ENCODE data around the gene SLX4.

Gene SLX4

GRCh38 chr16:3599121-3599520 lies 12.3 kb downstream of the SLX4 start:
- H3K27me3 Mint-ChIP-seq = peaks cover 17% of the 10 kb centered on the region
- intact Hi-C loops (cut with micrococcal nuclease) = no loop called here
- H3K4me3 Mint-ChIP-seq = no peak overlapping the region
- H3K4me1 Mint-ChIP-seq (ENCODE audit: low read depth) = peaks cover 24% of the 10 kb centered on the region
- H3K27ac Mint-ChIP-seq = no peak overlapping the region
- peaks cover 85% of the 10 kb centered on the region for H3K36me3 Mint-ChIP-seq (ENCODE audit: low read depth)
- no peaks in the 10 kb centered on the region for H3K9me3 Mint-ChIP-seq

DNA sequence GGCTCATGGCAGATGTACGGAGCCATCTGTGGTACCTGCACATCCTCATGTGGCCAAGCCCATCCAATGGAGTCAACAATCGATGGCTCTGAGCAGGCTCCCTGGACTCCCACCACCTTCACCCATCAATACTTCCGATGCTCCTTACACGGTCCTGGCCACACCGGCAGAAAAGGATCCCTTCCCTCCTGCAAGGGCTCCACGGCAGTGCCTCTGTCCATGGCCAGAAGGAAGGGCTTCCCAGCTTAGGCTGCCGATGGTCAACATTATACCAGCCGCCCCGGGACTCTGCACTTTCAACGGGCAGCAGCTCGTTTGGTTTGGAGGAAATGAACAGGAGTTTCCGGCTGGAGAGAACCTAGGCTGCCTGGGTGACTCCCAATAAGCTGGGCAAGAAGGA lies 13.2 kb downstream of the SLX4 start:
- peak overlapping the region; percentile 75 for H3K27ac Mint-ChIP-seq
- no peaks in the 10 kb centered on the region for H3K9me3 Mint-ChIP-seq
- peaks cover 24% of the 10 kb centered on the region for H3K4me1 Mint-ChIP-seq (ENCODE audit: low read depth)
- peaks cover 81% of the 10 kb centered on the region for H3K36me3 Mint-ChIP-seq (ENCODE audit: low read depth)
- H3K4me3 Mint-ChIP-seq = no peak overlapping the region
- intact Hi-C loops (cut with micrococcal nuclease) = no loop called here
- H3K27me3 Mint-ChIP-seq = peaks cover 20% of the 10 kb centered on the region

DNA sequence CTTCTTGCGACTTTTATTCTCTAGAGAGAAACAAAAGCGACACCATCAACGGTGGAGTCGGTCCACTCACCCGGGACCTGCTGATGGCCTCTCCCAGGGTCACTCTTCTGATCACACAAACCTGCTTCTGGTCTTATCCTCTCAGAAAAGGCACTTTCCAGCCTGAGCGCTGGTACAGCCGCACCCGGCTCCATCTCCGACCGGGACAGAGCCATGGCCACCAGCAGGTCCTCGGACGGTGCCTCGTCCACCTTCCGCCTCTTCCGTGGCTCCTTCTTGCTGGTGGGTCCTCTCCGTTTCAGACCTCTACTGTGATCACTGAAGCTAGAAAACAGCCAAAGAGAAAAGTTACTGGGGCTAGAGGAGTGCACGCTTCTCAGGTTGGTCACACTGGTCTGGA lies 13.7 kb downstream of the SLX4 start:
- H3K36me3 Mint-ChIP-seq (ENCODE audit: low read depth) = peaks cover 78% of the 10 kb centered on the region
- H3K4me3 Mint-ChIP-seq = peak overlapping the region; percentile 8
- H3K4me1 Mint-ChIP-seq (ENCODE audit: low read depth) = peaks cover 26% of the 10 kb centered on the region
- no peaks in the 10 kb centered on the region for H3K9me3 Mint-ChIP-seq
- intact Hi-C loops (cut with micrococcal nuclease) = no loop called here
- H3K27ac Mint-ChIP-seq = peak overlapping the region; percentile 75
- H3K27me3 Mint-ChIP-seq = peaks cover 22% of the 10 kb centered on the region

DNA sequence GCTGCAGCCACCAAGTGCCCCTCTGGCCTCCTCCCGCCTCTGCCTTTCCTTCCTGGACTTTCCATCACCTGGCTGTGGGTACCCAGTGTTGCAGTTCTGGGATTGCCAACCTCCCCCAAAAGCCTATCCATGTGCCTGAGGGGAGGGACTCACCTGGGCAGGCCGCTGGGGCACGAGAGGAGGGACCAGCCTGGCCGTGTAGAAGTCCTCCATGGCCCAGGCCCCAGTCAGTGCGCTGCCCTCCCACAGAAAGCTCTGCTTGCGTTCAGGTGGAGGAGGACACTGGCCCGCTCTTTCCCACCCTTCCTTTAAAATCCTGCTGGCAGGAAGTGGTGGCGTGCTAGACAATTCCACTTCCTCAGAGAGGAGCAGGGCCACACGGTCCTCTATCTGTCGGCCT lies 14.2 kb downstream of the SLX4 start:
- H3K9me3 Mint-ChIP-seq = no peaks in the 10 kb centered on the region
- H3K4me1 Mint-ChIP-seq (ENCODE audit: low read depth) = peaks cover 31% of the 10 kb centered on the region
- intact Hi-C loops (cut with micrococcal nuclease) = no loop called here
- peaks cover 26% of the 10 kb centered on the region for H3K27me3 Mint-ChIP-seq
- H3K36me3 Mint-ChIP-seq (ENCODE audit: low read depth) = peaks cover 78% of the 10 kb centered on the region
- H3K4me3 Mint-ChIP-seq = no peak overlapping the region
- H3K27ac Mint-ChIP-seq = peak overlapping the region; percentile 75

- no peaks in the 10 kb centered on the region for H3K9me3 Mint-ChIP-seq
- H3K36me3 Mint-ChIP-seq (ENCODE audit: low read depth) = peaks cover 69% of the 10 kb centered on the region
- H3K27me3 Mint-ChIP-seq = peaks cover 26% of the 10 kb centered on the region
- no peak overlapping the region for H3K27ac Mint-ChIP-seq
- H3K4me1 Mint-ChIP-seq (ENCODE audit: low read depth) = peaks cover 40% of the 10 kb centered on the region
- no peak overlapping the region for H3K4me3 Mint-ChIP-seq
- intact Hi-C loops (cut with micrococcal nuclease) = no loop called here
These were observed 15.1 kb downstream of the SLX4 start for GRCh38 chr16:3596101-3596861.

DNA sequence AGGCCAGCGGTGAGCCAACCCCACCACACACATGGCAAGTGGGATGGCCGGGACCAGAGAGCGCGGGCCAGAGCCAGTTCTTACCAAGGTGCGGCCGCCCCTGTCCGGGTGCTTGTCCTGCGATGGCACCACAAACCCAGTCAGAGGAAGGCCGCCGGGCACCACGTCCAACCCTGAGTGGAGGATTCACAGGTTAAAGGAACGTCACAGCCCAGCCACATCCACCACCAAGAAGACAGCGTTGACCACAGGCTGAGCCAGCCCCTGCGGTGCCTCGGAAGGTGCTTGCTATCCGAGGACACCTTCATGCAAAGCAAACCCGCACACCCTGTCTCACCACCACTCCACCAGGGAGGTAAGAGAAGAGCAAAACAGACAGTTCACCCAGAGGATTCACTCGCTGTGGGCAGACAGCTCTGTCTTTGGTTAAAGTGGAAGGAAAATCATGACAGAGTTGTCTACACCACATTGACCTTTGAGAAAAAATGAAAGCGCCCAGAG lies 15.8 kb downstream of the SLX4 start:
- no peaks in the 10 kb centered on the region for H3K9me3 Mint-ChIP-seq
- H3K27ac Mint-ChIP-seq = no peak overlapping the region
- H3K4me3 Mint-ChIP-seq = no peak overlapping the region
- H3K36me3 Mint-ChIP-seq (ENCODE audit: low read depth) = peaks cover 61% of the 10 kb centered on the region
- intact Hi-C loops (cut with micrococcal nuclease) = no loop called here
- H3K4me1 Mint-ChIP-seq (ENCODE audit: low read depth) = peaks cover 47% of the 10 kb centered on the region
- peaks cover 26% of the 10 kb centered on the region for H3K27me3 Mint-ChIP-seq

DNA sequence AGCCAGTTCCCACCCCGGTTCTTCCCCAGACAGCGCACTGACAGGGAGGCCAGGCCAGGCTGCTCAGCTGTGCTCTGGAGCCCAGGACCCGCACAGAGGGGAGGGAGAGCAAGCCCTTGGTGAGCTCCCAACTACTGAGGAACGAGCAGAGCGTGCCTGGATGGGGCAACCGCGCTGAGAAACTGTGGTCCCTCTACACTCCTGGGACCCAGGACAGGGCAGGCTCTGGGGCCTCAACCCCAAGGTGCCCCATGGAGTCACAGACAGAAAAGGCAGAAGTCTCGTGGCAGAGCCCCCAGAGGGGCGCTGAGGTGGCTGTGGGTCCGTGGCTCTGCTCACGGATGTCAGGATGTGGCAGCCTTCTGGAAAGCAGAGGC lies 16.3 kb downstream of the SLX4 start:
- Mint-ChIP-seq H3K27ac (no peak overlapping the region), H3K9me3 (no peaks in the 10 kb centered on the region), H3K27me3 (peaks cover 26% of the 10 kb centered on the region), H3K36me3 (ENCODE audit: low read depth) (peaks cover 57% of the 10 kb centered on the region), H3K4me1 (ENCODE audit: low read depth) (peaks cover 52% of the 10 kb centered on the region), H3K4me3 (no peak overlapping the region)
- intact Hi-C loops (cut with micrococcal nuclease) = no loop called here

DNA sequence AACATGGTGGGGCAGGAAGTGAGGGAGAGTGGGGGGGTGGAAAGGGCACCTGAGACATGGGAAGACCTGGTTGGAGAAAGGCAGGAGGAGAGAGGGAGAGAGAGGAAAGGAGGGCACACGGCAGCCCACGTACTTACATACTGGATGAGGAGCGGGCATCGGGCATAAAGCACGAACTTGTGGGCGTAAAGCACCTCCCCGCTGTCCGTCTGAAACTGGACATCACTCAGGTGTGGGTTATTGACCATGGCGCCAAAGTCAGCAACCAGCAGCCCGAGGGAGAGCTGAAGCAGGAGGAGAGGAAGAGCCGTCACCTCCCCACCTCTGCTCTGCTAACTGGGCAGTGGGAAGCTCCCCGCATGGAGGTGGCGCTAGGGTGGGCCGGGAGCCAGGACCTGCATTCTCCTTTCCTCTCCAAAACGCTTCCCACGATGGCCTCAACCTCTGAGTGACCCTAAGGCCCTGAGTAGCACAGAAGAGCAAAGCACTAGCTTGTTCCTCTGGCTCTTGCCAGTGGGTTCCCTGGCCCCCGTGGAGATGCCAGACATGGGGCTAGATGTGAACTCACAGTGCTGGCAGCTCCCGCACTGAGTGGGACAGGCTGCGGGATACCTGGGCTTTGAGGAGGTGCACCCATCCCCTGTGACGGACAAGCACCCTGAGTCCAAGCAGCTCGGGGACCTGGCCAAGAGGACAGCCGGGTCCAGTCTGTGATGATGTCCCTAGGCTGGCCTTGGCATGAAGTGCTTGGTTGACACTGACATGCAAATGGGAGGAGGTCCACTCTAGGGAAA lies 16.9 kb downstream of the SLX4 start:
- Mint-ChIP-seq H3K4me1 (ENCODE audit: low read depth) (peaks cover 58% of the 10 kb centered on the region), H3K27me3 (peaks cover 26% of the 10 kb centered on the region), H3K9me3 (no peaks in the 10 kb centered on the region), H3K27ac (peak overlapping the region; percentile 5), H3K4me3 (no peak overlapping the region), H3K36me3 (ENCODE audit: low read depth) (peaks cover 51% of the 10 kb centered on the region)
- intact Hi-C loops (cut with micrococcal nuclease) = no loop called here

DNA sequence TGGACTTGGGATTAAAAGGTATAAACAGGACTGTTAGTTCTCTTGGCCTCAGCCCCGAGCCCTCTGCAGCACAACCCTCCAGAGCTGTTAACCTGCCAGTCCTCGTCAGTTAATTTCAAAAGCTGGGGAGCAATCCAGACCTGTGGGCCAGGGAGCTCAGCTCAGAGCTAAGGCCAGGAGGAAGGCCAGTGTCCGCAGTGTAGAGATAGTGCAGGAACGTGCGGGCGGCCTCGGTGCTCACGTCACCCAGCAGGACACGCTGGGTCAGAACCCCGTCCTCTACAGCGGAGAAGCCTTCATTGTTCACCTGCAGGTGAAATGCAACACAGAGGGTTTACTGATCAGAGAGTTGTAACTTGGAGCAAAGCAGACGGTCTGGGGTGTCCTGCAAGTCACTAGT lies 18.8 kb downstream of the SLX4 start:
- intact Hi-C loops (cut with micrococcal nuclease) = no loop called here
- Mint-ChIP-seq H3K27ac (no peak overlapping the region), H3K9me3 (no peaks in the 10 kb centered on the region), H3K36me3 (ENCODE audit: low read depth) (peaks cover 56% of the 10 kb centered on the region), H3K4me3 (no peak overlapping the region), H3K4me1 (ENCODE audit: low read depth) (peaks cover 64% of the 10 kb centered on the region), H3K27me3 (peaks cover 22% of the 10 kb centered on the region)

- Mint-ChIP-seq H3K4me3 (no peak overlapping the region), H3K27ac (no peak overlapping the region), H3K4me1 (ENCODE audit: low read depth) (peaks cover 64% of the 10 kb centered on the region), H3K9me3 (no peaks in the 10 kb centered on the region), H3K36me3 (ENCODE audit: low read depth) (peaks cover 55% of the 10 kb centered on the region), H3K27me3 (peaks cover 22% of the 10 kb centered on the region)
- intact Hi-C loops (cut with micrococcal nuclease) = no loop called here
These were observed 19.4 kb downstream of the SLX4 start for GRCh38 chr16:3591991-3592390.

GRCh38 chr16:3591436-3591803 lies 20.0 kb downstream of the SLX4 start:
- Mint-ChIP-seq H3K27ac (peak overlapping the region; percentile 87), H3K4me1 (ENCODE audit: low read depth) (peaks cover 68% of the 10 kb centered on the region), H3K9me3 (no peaks in the 10 kb centered on the region), H3K4me3 (peak overlapping the region; percentile 79), H3K36me3 (ENCODE audit: low read depth) (peaks cover 57% of the 10 kb centered on the region), H3K27me3 (peaks cover 22% of the 10 kb centered on the region)
- intact Hi-C loops (cut with micrococcal nuclease) = no loop called here

- peaks cover 57% of the 10 kb centered on the region for H3K36me3 Mint-ChIP-seq (ENCODE audit: low read depth)
- H3K4me3 Mint-ChIP-seq = peak overlapping the region; percentile 79
- peaks cover 73% of the 10 kb centered on the region for H3K4me1 Mint-ChIP-seq (ENCODE audit: low read depth)
- H3K27ac Mint-ChIP-seq = peak overlapping the region; percentile 87
- H3K27me3 Mint-ChIP-seq = peaks cover 22% of the 10 kb centered on the region
- no peaks in the 10 kb centered on the region for H3K9me3 Mint-ChIP-seq
- intact Hi-C loops (cut with micrococcal nuclease) = no loop called here
These were observed 20.5 kb downstream of the SLX4 start for GRCh38 chr16:3590736-3591435.

DNA sequence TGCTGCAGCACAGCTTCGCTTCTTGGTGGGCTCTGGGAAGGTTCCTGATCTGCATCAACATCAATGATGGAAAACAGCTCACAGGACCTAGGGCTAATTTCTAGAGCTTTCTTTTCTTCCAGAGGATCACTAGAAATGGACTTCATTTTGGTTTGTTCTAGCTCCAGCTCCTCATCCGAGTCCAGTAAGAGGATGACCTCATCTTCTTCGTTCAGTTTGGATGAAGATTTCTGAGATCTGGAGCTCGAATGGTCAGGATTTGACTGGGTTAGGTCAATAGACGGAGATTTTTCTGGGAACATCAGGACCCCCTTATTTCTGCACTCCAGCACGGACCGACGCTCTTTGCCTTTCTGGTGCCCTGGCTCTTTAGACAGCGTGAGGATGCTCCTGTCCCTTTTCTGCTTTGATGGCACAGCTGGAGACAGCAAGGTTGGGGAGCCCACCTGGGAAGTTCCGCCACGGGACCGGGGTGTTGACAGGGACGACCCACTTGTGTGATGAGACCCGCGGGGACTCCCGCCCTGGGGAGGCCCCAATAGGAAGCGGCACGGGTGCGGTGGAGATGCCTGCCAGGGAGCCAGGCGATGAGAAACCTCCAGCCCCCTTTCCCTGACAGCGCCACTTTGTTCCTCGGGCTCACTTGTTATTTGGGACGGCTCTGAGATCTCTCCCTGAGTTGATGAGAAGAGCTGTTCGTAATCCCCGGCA lies 21.3 kb downstream of the SLX4 start:
- Mint-ChIP-seq H3K4me1 (ENCODE audit: low read depth) (peaks cover 75% of the 10 kb centered on the region), H3K4me3 (peak overlapping the region; percentile 79), H3K36me3 (ENCODE audit: low read depth) (peaks cover 52% of the 10 kb centered on the region), H3K27ac (peak overlapping the region; percentile 87), H3K9me3 (no peaks in the 10 kb centered on the region), H3K27me3 (peaks cover 15% of the 10 kb centered on the region)
- intact Hi-C loops (cut with micrococcal nuclease) = no loop called here

Data from dendritic cell treated with granulocyte-macrophage colony-stimulating factor and Interleukin-4, amounts not matched to agents 40 ng/mL and 50 ng/mL, for 4 days (primary cell).